ENCODE data around the gene RCCD1.

GRCh38 chr15:90931575-90931827, 23.2 kb upstream of the RCCD1 start:
- TF ChIP-seq SIN3A (conservative IDR thresholded peaks at IDR 0.05 in 1 of 2, IDR thresholded peaks at IDR 0.05 in 1 of 2; ENCODE audit: low read depth in 1 of 2, low read length in 2 of 2) (no peak), CEBPB (IDR thresholded peaks at IDR 0.05; ENCODE audit: low read depth, low read length) (no peak)

Measured in H1 (cell line).